IMR-90 (cell line): Measurements from ENCODE around the gene HPSE2. TPM values are rescaled to one million over a fixed set of nuclear protein-coding genes. Genes with fewer than 3 reads are reported as not detected.
A peak's percentile ranks its signal among the peaks of the same experiment; 100 is the strongest.

Experiments used
- ATAC-seq: fragments of 200-7000 bp; cut with Tn5 transposase; 2 replicates; pipeline ENCODE4 v1.9.1; 2020; ENCODE audit warnings: low read depth, mild to moderate bottlenecking, moderate library complexity
- BruUV-seq: library from RNA; stranded (reverse); fragments of 400-500 nt; replicated peaks from 2 replicates; lab custom pipeline; 2021; lab: Mats Ljungman, UMichigan
- CTCF ChIA-PET: fragments of 300-600 bp; formaldehyde crosslinking; extraction: SDS; loops from one replicate; lab custom pipeline; 2021; ENCODE audit warnings: antibody characterized with exemption; lab: Yijun Ruan, JAX
- POLR2A ChIA-PET: fragments of 300-600 bp; sonication (Branson Sonifier 250); formaldehyde crosslinking; loops from one replicate; lab custom pipeline; 2022; ENCODE audit warnings: antibody characterized with exemption; ENCODE audit not compliant: unreplicated experiment; lab: Charles Lee
- DNase-seq: peaks from one replicate; pipeline ENCODE4 v3.0.0; 2013
- H2AFZ ChIP-seq: replicated peaks from 2 replicates; pipeline ENCODE3; 2013; ENCODE audit warnings: low read length, mild to moderate bottlenecking; ENCODE audit not compliant: poor library complexity
- H2AK5ac ChIP-seq: 2 replicates; pipeline ENCODE4 v1.6.1; 2013; ENCODE audit warnings: low read depth, low read length, inconsistent platforms
- H2AK9ac ChIP-seq: replicated peaks from 2 replicates; pipeline ENCODE3; 2013; ENCODE audit warnings: mild to moderate bottlenecking, low read depth, low read length, moderate library complexity; ENCODE audit not compliant: poor library complexity
- H2BK120ac ChIP-seq: 2 replicates; pipeline ENCODE4 v1.6.1; 2013; ENCODE audit warnings: low read depth, low read length, inconsistent platforms
- H2BK15ac ChIP-seq: 3 replicates; pipeline ENCODE4 v1.6.1; 2013; ENCODE audit warnings: low read depth, low read length, inconsistent platforms
- H2BK20ac ChIP-seq: 2 replicates; pipeline ENCODE4 v1.6.1; 2013; ENCODE audit warnings: low read depth, mild to moderate bottlenecking, inconsistent platforms, low read length, moderate library complexity
- H2BK5ac ChIP-seq: 2 replicates; pipeline ENCODE4 v1.6.1; 2013; ENCODE audit warnings: mild to moderate bottlenecking, low read depth, low read length, inconsistent platforms; ENCODE audit not compliant: poor library complexity, severe bottlenecking
- H3K14ac ChIP-seq: replicated peaks from 2 replicates; pipeline ENCODE4 v1.6.1; 2013; ENCODE audit warnings: low read depth, low read length, inconsistent platforms
- H3K18ac ChIP-seq: 2 replicates; pipeline ENCODE4 v1.6.1; 2013; ENCODE audit warnings: low read depth, low read length, control low read depth
- H3K23ac ChIP-seq: 2 replicates; pipeline ENCODE4 v1.6.1; 2013; ENCODE audit warnings: low read depth, low read length, inconsistent platforms
- H3K27ac ChIP-seq: 2 replicates; pipeline ENCODE4 v1.5.1; 2013; ENCODE audit warnings: mild to moderate bottlenecking, control low read depth, low read length; ENCODE audit not compliant: insufficient read depth
- H3K27me3 ChIP-seq: 2 replicates; pipeline ENCODE4 v1.6.1; 2013; ENCODE audit warnings: low read length; ENCODE audit not compliant: control insufficient read depth, insufficient read depth
- H3K36me3 ChIP-seq: 2 replicates; pipeline ENCODE4 v1.6.1; 2013; ENCODE audit warnings: low read length, mixed read lengths; ENCODE audit not compliant: control insufficient read depth, insufficient read depth
- H3K4ac ChIP-seq: 2 replicates; pipeline ENCODE4 v1.6.1; 2013; ENCODE audit warnings: low read depth, low read length, inconsistent platforms
- H3K4me1 ChIP-seq: 2 replicates; pipeline ENCODE4 v1.6.1; 2013; ENCODE audit warnings: low read length, mixed read lengths; ENCODE audit not compliant: control insufficient read depth, insufficient read depth
- H3K4me2 ChIP-seq: 2 replicates; pipeline ENCODE4 v1.6.1; 2013; ENCODE audit warnings: low read depth, mild to moderate bottlenecking, control low read depth, low read length, moderate library complexity
- H3K4me3 ChIP-seq: 2 replicates; pipeline ENCODE4 v1.5.1; 2013; ENCODE audit warnings: low read depth, mild to moderate bottlenecking, control low read depth, low read length, moderate library complexity; ENCODE audit not compliant: insufficient read depth
- H3K56ac ChIP-seq: 2 replicates; pipeline ENCODE4 v1.6.1; 2013; ENCODE audit warnings: low read length, inconsistent platforms; ENCODE audit not compliant: insufficient read depth; ENCODE audit errors: extremely low read depth
- H3K79me1 ChIP-seq, 2 experiments: 2 replicates each; pipeline ENCODE4 v1.6.1; 2013; ENCODE audit warnings: low read length in 2 of 2, inconsistent platforms in 1 of 2, low read depth in 1 of 2
- H3K9ac ChIP-seq: 2 replicates; pipeline ENCODE4 v1.6.1; 2013; ENCODE audit warnings: low read depth, low read length, control low read depth
- H3K9me1 ChIP-seq: 2 replicates; pipeline ENCODE4 v1.6.1; 2013; ENCODE audit warnings: low read length, inconsistent platforms; ENCODE audit not compliant: insufficient read depth
- H3K9me3 ChIP-seq: 2 replicates; pipeline ENCODE4 v1.6.1; 2013; ENCODE audit warnings: low read length; ENCODE audit not compliant: control insufficient read depth, insufficient read depth
- H4K20me1 ChIP-seq: 2 replicates; pipeline ENCODE4 v1.6.1; 2013; ENCODE audit warnings: low read length, inconsistent platforms; ENCODE audit not compliant: insufficient read depth
- H4K5ac ChIP-seq: 2 replicates; pipeline ENCODE4 v1.6.1; 2013; ENCODE audit warnings: mild to moderate bottlenecking, low read depth, low read length, control low read depth
- H4K8ac ChIP-seq, 2 experiments: 2 replicates each; pipeline ENCODE4 v1.6.1; 2013; ENCODE audit warnings: low read depth in 2 of 2, low read length in 2 of 2, control low read depth in 1 of 2, inconsistent platforms in 1 of 2
- H4K91ac ChIP-seq: 2 replicates; pipeline ENCODE4 v1.6.1; 2013; ENCODE audit warnings: low read depth, low read length, inconsistent platforms; ENCODE audit not compliant: insufficient read depth
- CHD1 ChIP-seq: IDR thresholded peaks from 2 replicates; pipeline ENCODE4 v1.6.1; 2012; ENCODE audit warnings: low read depth, low read length, improper control_type of control experiment
- CTCF ChIP-seq: conservative IDR thresholded peaks from 2 replicates; pipeline ENCODE4 v1.5.1; 2012; ENCODE audit warnings: mild to moderate bottlenecking, low read depth, low read length, improper control_type of control experiment
- RFX5 ChIP-seq: IDR thresholded peaks from 2 replicates; pipeline ENCODE4 v1.8.0; 2012; ENCODE audit warnings: low read depth, mild to moderate bottlenecking, low read length, moderate library complexity
- SMC3 ChIP-seq: fragments of 150-350 bp; IDR thresholded peaks from 2 replicates; pipeline ENCODE4 v1.6.1; 2016; ENCODE audit warnings: low read depth, mild to moderate bottlenecking, antibody characterized with exemption, low read length, moderate library complexity
- WGBS, 2 experiments: methylation state at CpG; one replicate each; pipeline versions ENCODE4 v1.1.5 to v1.1.7; 2013; ENCODE audit warnings: missing lambda C conversion rate in 2 of 2; ENCODE audit not compliant: insufficient read length in 1 of 2; ENCODE audit errors: extremely low coverage in 2 of 2; 5-methylcytosine and 5-hydroxymethylcytosine counted together
- dilution Hi-C: fragments of 300-500 bp; cut with HindIII; formaldehyde crosslinking; loops from one replicate; pipeline ENCODE4 v1.14.3; 2018; ENCODE audit warnings: low sequenced_read_pairs; ENCODE audit not compliant: unreplicated experiment
- in situ Hi-C: fragments of 300-500 bp; cut with MboI; formaldehyde crosslinking; loops from 3 replicates; pipeline ENCODE4 v1.14.3; 2019; ENCODE audit warnings: low sequenced_read_pairs, inconsistent platforms, mixed read lengths
- intact Hi-C: fragments of 100-400 bp; cut with micrococcal nuclease; formaldehyde crosslinking; loops from 2 replicates; pipeline ENCODE4 v1.10.0; 2022
- polyA plus RNA-seq, 3 experiments: library from polyadenylated mRNA; depleted of rRNA; stranded (reverse); fragments of >200 nt; gene quantifications; 2 replicates each; pipeline ENCODE4 v1.2.3, GENCODE V29; 2012; ENCODE audit warnings: low replicate concordance in 1 of 3
- total RNA-seq: library from RNA; depleted of rRNA; stranded (reverse); fragments of >200 nt; gene quantifications from 2 replicates; pipeline ENCODE4 v1.2.3, GENCODE V29; 2012

Gene HPSE2
- total and polyA plus RNA-seq, 2 of the 4 experiments (the other 2 are of a cell fraction), result not detected

- H4K20me1 ChIP-seq, result no peaks in the 10 kb centered on the region
- peak overlapping the region; percentile 3 for H2AFZ ChIP-seq
- no peak overlapping the region for H2BK20ac ChIP-seq
- H3K36me3 ChIP-seq, result no peaks in the 10 kb centered on the region
- in situ Hi-C loops (no loop called here), intact Hi-C loops (no loop called here), dilution Hi-C loops (no loop called here)
- H3K14ac ChIP-seq, result no peak overlapping the region
- no peak overlapping the region for H3K9ac ChIP-seq
- no peak overlapping the region for H4K91ac ChIP-seq
- no peak overlapping the region for H3K4me2 ChIP-seq
- no peak overlapping the region; the same call in 1 of the 2 replicates for H4K5ac ChIP-seq
- no peak overlapping the region for H3K18ac ChIP-seq
- ATAC-seq (peak; percentile 21; the same call in 1 of the 2 replicates), DNase-seq (peak; percentile 66)
- H2AK5ac ChIP-seq, result no peak overlapping the region
- H2BK120ac ChIP-seq, result no peak overlapping the region
- peak overlapping the region; percentile 7 for H2BK5ac ChIP-seq
- no TSS peak for BruUV-seq
- H3K4ac ChIP-seq, result no peak overlapping the region
- ChIA-PET POLR2A (no interaction called here), CTCF (no interaction called here)
- no peak overlapping the region for H3K4me3 ChIP-seq
- H4K8ac ChIP-seq, result no peak overlapping the region
- no peaks in the 10 kb centered on the region for H3K27me3 ChIP-seq
- TF ChIP-seq CHD1, result no peak
- no peak for TF ChIP-seq RFX5
- no peak for TF ChIP-seq SMC3
- no peak for TF ChIP-seq CTCF
- H3K79me1 ChIP-seq, result no peaks in the 10 kb centered on the region
- H3K56ac ChIP-seq, result no peak overlapping the region
- peaks cover 4% of the 10 kb centered on the region for H3K4me1 ChIP-seq
- H2AK9ac ChIP-seq, result no peak overlapping the region
- no CpG with 5 or more reads among the region's 3 CpGs for WGBS, 2 experiments
- H2BK15ac ChIP-seq, result no peak overlapping the region
- H3K9me1 ChIP-seq, result no peaks in the 10 kb centered on the region
- H3K9me3 ChIP-seq, result no peaks in the 10 kb centered on the region
- H3K23ac ChIP-seq, result no peak overlapping the region
- H3K27ac ChIP-seq, result no peak overlapping the region
Observed at GRCh38 chr10:98486421-98486820, 749.2 kb downstream of the HPSE2 start.
